GM12878 (cell line): ENCODE measurements around the gene CDK2. TPM values are rescaled to one million over a fixed set of nuclear protein-coding genes. Genes with fewer than 3 reads are reported as not detected.

Experiments used
- ATAC-seq: fragments of 200-7000 bp; cut with Tn5 transposase; 3 replicates; pipeline ENCODE4 v1.9.1; 2020; ENCODE audit warnings: mild to moderate bottlenecking, moderate library complexity
- BruUV-seq: library from RNA; stranded (reverse); fragments of 400-500 nt; replicated peaks from 2 replicates; lab custom pipeline; 2021; lab: Mats Ljungman, UMichigan
- CTCF ChIA-PET: fragments of 300-600 bp; sonication (Branson Sonifier 250); formaldehyde crosslinking; extraction: SDS; loops from one replicate; lab custom pipeline; 2021; ENCODE audit warnings: inconsistent platforms; lab: Yijun Ruan, JAX
- POLR2A ChIA-PET: fragments of 350-600 bp; formaldehyde crosslinking; extraction: SDS; loops from one replicate; lab custom pipeline; 2021; ENCODE audit warnings: inconsistent platforms; lab: Charles Lee
- RAD21 ChIA-PET: fragments of 300-600 bp; sonication (Branson Sonifier 250); formaldehyde crosslinking; loops from one replicate; lab custom pipeline; 2023; ENCODE audit warnings: antibody characterized with exemption; ENCODE audit not compliant: unreplicated experiment; lab: Charles Lee
- SMC1A ChIA-PET: fragments of 300-600 bp; sonication (Branson Sonifier 250); formaldehyde crosslinking; loops from one replicate; lab custom pipeline; 2023; ENCODE audit not compliant: unreplicated experiment, uncharacterized antibody; lab: Charles Lee
- DNase-seq: peaks from one replicate; pipeline ENCODE4 v3.0.0-alpha.2; 2011; ENCODE audit warnings: low read depth, low spot score
- FAIRE-seq: peaks from 3 replicates; lab custom pipeline; 2011; peaks lifted over from hg19 to GRCh38; lab: Jason Lieb, UNC
- H2AFZ ChIP-seq: 2 replicates; pipeline ENCODE4 v1.6.0; 2011; ENCODE audit warnings: low read depth, low read length, control low read depth; ENCODE audit not compliant: control insufficient read depth
- H3K27ac ChIP-seq: 2 replicates; pipeline ENCODE4 v1.5.1; 2011; ENCODE audit warnings: control low read depth; ENCODE audit not compliant: control insufficient read depth, insufficient read depth
- H3K27me3 ChIP-seq, 2 experiments: replicated peaks in 1 of 2; 2 replicates each; pipeline versions ENCODE4 v1.6.0 to v1.6.1; 2011; ENCODE audit warnings: low read length in 1 of 2; ENCODE audit not compliant: control insufficient read depth in 2 of 2, insufficient read depth in 2 of 2
- H3K36me3 ChIP-seq, 2 experiments: 2 replicates each; pipeline ENCODE4 v1.5.1; 2011; ENCODE audit warnings: low read length in 1 of 2; ENCODE audit not compliant: control insufficient read depth in 2 of 2, insufficient read depth in 2 of 2
- H3K4me1 ChIP-seq: 2 replicates; pipeline ENCODE4 v1.6.1; 2011; ENCODE audit warnings: mild to moderate bottlenecking, low read length, moderate library complexity, mixed read lengths; ENCODE audit not compliant: control insufficient read depth, insufficient read depth
- H3K4me2 ChIP-seq: 2 replicates; pipeline ENCODE4 v1.6.0; 2011; ENCODE audit warnings: control low read depth; ENCODE audit not compliant: control insufficient read depth, insufficient read depth
- H3K4me3 ChIP-seq: fragments of 200-600 bp; sonication (generic); 2 replicates; pipeline ENCODE4 v1.5.1; 2016
- H3K79me2 ChIP-seq: 2 replicates; pipeline ENCODE4 v1.6.0; 2011; ENCODE audit warnings: low read length; ENCODE audit not compliant: control insufficient read depth, insufficient read depth
- H3K9ac ChIP-seq: 2 replicates; pipeline ENCODE4 v1.8.0; 2011; ENCODE audit warnings: low read length, control low read depth, mixed read lengths; ENCODE audit not compliant: control insufficient read depth, insufficient read depth
- H3K9me3 ChIP-seq: replicated peaks from 3 replicates; pipeline ENCODE4 v1.5.1; 2011; ENCODE audit warnings: mild to moderate bottlenecking, low read length; ENCODE audit not compliant: control insufficient read depth, insufficient read depth
- H4K20me1 ChIP-seq: 2 replicates; pipeline ENCODE4 v1.6.0; 2011; ENCODE audit not compliant: control insufficient read depth, insufficient read depth
- CBX3 ChIP-seq: fragments of 200-600 bp; sonication (generic); IDR thresholded peaks from 2 replicates; pipeline ENCODE4 v1.6.1; 2016; ENCODE audit warnings: low read depth, borderline replicate concordance
- CHD2 ChIP-seq: IDR thresholded peaks from 2 replicates; pipeline ENCODE4 v1.6.1; 2011; ENCODE audit warnings: low read depth, low read length, improper control_type of control experiment, borderline replicate concordance
- CREB1 ChIP-seq: IDR thresholded peaks from 2 replicates; pipeline ENCODE4 v1.6.1; 2012; ENCODE audit warnings: low read depth, mild to moderate bottlenecking, inconsistent platforms
- EGR1 ChIP-seq, 2 experiments: IDR thresholded peaks; 1 replicate in 1 of 2; 2 replicates in 1 of 2; pipeline ENCODE4 v1.6.1; 2011 to 2012; ENCODE audit warnings: low read depth in 2 of 2, low read length in 2 of 2, borderline replicate concordance in 1 of 2, mild to moderate bottlenecking in 1 of 2, moderate library complexity in 1 of 2
- HCFC1 ChIP-seq: fragments of 150-350 bp; IDR thresholded peaks from 2 replicates; pipeline ENCODE4 v1.6.1; 2014; ENCODE audit warnings: low read length
- NFIC ChIP-seq: IDR thresholded peaks from 2 replicates; pipeline ENCODE4 v1.6.1; 2012; ENCODE audit warnings: low read depth, mild to moderate bottlenecking, inconsistent platforms, low read length, moderate library complexity
- NR2C2 ChIP-seq: IDR thresholded peaks from 2 replicates; pipeline ENCODE4 v1.6.1; 2011; ENCODE audit warnings: borderline replicate concordance, low read depth; ENCODE audit not compliant: control insufficient read depth, insufficient read length
- SIN3A ChIP-seq: IDR thresholded peaks from 2 replicates; pipeline ENCODE4 v1.6.1; 2012; ENCODE audit warnings: low read depth, low read length, improper control_type of control experiment
- SP1 ChIP-seq: IDR thresholded peaks from one replicate; pipeline ENCODE4 v1.6.1; 2011; ENCODE audit warnings: low read depth, low read length
- SRF ChIP-seq, 2 experiments: IDR thresholded peaks; 2 replicates each; pipeline ENCODE4 v1.6.1; 2011; ENCODE audit warnings: low read depth in 2 of 2, low read length in 2 of 2, mild to moderate bottlenecking in 1 of 2, moderate library complexity in 1 of 2
- TBL1XR1 ChIP-seq: IDR thresholded peaks from 2 replicates; pipeline ENCODE4 v1.6.1; 2012; ENCODE audit warnings: low read depth, low read length, improper control_type of control experiment
- TCF7 ChIP-seq: IDR thresholded peaks from 2 replicates; pipeline ENCODE4 v1.6.1; 2014; ENCODE audit warnings: antibody characterized with exemption, borderline replicate concordance
- YY1 ChIP-seq: IDR thresholded peaks from 2 replicates; pipeline ENCODE4 v1.6.1; 2011; ENCODE audit warnings: low read depth, mild to moderate bottlenecking, low read length
- WGBS: methylation state at CpG from one replicate; pipeline ENCODE4 v1.1.6; 2016; ENCODE audit warnings: low lambda C conversion rate; ENCODE audit not compliant: insufficient replicate concordance, insufficient coverage; ENCODE audit errors: missing lambda C conversion rate; 5-methylcytosine and 5-hydroxymethylcytosine counted together
- in situ Hi-C: fragments of 300-500 bp; cut with MboI; formaldehyde crosslinking; loops from 9 replicates; pipeline ENCODE4 v1.14.3; 2018; ENCODE audit warnings: mixed read lengths
- intact Hi-C: fragments of 100-400 bp; cut with micrococcal nuclease; formaldehyde crosslinking; loops from one replicate; pipeline ENCODE4 v1.14.2; 2022; ENCODE audit not compliant: unreplicated experiment
- polyA plus RNA-seq, 11 experiments: library from polyadenylated mRNA; depleted of rRNA in 4 of 11; unstranded in 6 of 11; stranded (reverse) in 5 of 11; fragments of >200 nt; fragmentation: Nextera tagmentation in 4 of 11; fragmentation: Illumina TruSeq in 1 of 11; extraction: Ambion mirVana in 4 of 11; extraction: Trizol in 1 of 11; gene quantifications; 1 replicate in 1 of 11; 2 replicates in 10 of 11; pipeline versions ENCODE4 v1.2.1 to v1.2.3, GENCODE V29; 2011 to 2016; ENCODE audit warnings: inconsistent platforms in 2 of 11, missing spikeins in 2 of 11, low read depth in 1 of 11
- total RNA-seq, 4 experiments: library from RNA; depleted of rRNA in 3 of 4; stranded (reverse); fragments of >200 nt in 3 of 4; fragmentation: Illumina TruSeq in 1 of 4; extraction: Trizol in 1 of 4; gene quantifications; 2 replicates each; pipeline versions ENCODE4 v1.2.1 to v1.2.3, GENCODE V29; 2013 to 2021
- TF ChIP-seq, protein P1 (sequence below): IDR thresholded peaks from 2 replicates; pipeline ENCODE4 v1.6.1; 2011; ENCODE audit warnings: borderline replicate concordance, low read depth, mild to moderate bottlenecking, moderate library complexity, low read length; ENCODE audit not compliant: insufficient read depth, poor library complexity, severe bottlenecking
- TF ChIP-seq, protein P2 (sequence below): fragments of 450-650 bp; IDR thresholded peaks from 2 replicates; pipeline ENCODE4 v1.6.1; 2016; ENCODE audit warnings: mild to moderate bottlenecking, moderate library complexity, borderline replicate concordance
- TF ChIP-seq, protein P3 (sequence below): IDR thresholded peaks from 2 replicates; pipeline ENCODE4 v1.6.1; 2011; ENCODE audit warnings: borderline replicate concordance, low read depth, mild to moderate bottlenecking, moderate library complexity, mixed read lengths, low read length; ENCODE audit not compliant: insufficient read depth; ENCODE audit errors: extremely low read length

CDK2 gene
- total and polyA plus RNA-seq, 10 of the 15 experiments (the other 5 are each of a cell fraction or from before 2014, with no cell fraction given) = 13.1 to 138 (median 82.2) TPM

DNA sequence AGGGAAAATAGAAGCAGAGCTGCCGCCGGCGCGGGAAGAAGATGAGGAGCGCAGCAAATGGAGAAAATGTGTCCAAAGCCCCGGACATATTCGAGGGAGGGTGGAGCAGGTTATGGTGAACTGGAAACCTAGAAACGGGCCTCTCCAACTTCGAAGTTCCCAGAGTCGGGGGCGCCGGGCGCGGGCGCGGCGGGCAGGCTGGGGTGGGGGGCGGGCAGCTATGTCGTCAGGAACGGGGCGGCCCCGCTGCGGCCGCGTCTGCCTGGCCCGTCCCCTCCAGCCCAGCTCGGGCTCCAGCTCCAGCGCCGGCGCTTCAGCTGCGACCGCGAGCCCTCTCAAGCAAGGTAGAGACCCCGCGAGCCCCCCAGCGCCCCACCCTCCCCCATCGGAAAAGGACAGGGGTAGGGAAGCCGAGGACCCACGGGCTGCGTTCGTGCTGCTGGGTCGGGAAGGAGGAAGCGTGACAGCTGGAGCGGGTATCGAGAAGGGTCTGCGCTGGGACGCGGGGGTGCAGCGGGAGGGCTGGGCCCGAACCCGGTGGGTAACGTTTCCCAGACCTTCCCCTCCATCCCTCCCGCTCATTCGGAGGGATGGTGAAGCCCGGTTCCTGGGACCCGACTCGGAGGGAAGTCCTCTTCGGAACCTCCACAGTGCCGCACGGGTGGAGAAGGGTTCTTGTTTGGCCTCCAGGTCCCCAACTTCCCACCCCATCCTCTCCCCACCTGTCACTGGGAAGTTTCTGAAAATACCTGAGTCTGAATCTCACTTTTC is 34.7 kb upstream of the CDK2 start:
- Histone ChIP-seq H3K27me3 (no peaks in the 10 kb centered on the region), H3K36me3 (no peaks in the 10 kb centered on the region; a peak in 1 of 4 replicates), H2AFZ (peak overlapping the region; percentile 53), H3K9ac (peak overlapping the region; percentile 72), H3K79me2 (peaks cover 32% of the 10 kb centered on the region), H3K4me3 (peak overlapping the region; percentile 99), H3K9me3 (no peaks in the 10 kb centered on the region), H3K4me2 (peak overlapping the region; percentile 79), H3K27ac (peak overlapping the region; percentile 83), H3K4me1 (peaks cover 8% of the 10 kb centered on the region; the same call in 1 of the 2 replicates), H4K20me1 (no peaks in the 10 kb centered on the region)
- ChIA-PET RAD21 (interaction anchor here (0.6 to 5.3 kb wide), 8 partner anchors 8 to 193 kb away, joined by 4 to 25 read pairs (median 11); partner anchors contain the start of genes DNAJC14, ORMDL2, RAB5B and SARNP), CTCF (interaction anchor here (0.6 to 4.5 kb wide), 10 partner anchors 8 to 202 kb away, joined by 3 to 37 read pairs (median 8); no protein-coding TSS in a partner anchor), SMC1A (interaction anchor here (0.6 to 3.4 kb wide), 10 partner anchors 8 to 194 kb away, joined by 3 to 16 read pairs (median 4); partner anchors contain the start of genes DNAJC14, ORMDL2 and SARNP), POLR2A (interaction anchor here (0.5 to 7.3 kb wide), 18 partner anchors 15 to 1651 kb away, joined by 3 to 66 read pairs (median 4); partner anchors contain the start of genes CD63, DNAJC14, HNRNPA1 and ORMDL2)
- ATAC-seq = peak; percentile 28
- 1% methylated on average over 34 of the region's 60 CpGs for WGBS
- in situ Hi-C loops (no loop called here), intact Hi-C loops (loop anchor here (1.0 kb wide), 1 partner anchor 41 kb away; no protein-coding TSS in a partner anchor)
- no peak for DNase-seq
- FAIRE-seq = no peak
- BruUV-seq = no TSS peak
- TF ChIP-seq TCF7 = no peak
- peak; percentile 18; the same call in 1 of the 2 replicates for TF ChIP-seq CREB1
- TF ChIP-seq SP1 = no peak
- TF ChIP-seq CHD2 = no peak
- TF ChIP-seq EGR1 (IDR thresholded peaks at IDR 0.05; ENCODE audit: borderline replicate concordance in 1 of 2, low read depth in 2 of 2, low read length in 2 of 2) = peak in 1 of 2 experiments; percentile 22; a peak in 1 of 3 replicates
- TF ChIP-seq, protein P1, sequence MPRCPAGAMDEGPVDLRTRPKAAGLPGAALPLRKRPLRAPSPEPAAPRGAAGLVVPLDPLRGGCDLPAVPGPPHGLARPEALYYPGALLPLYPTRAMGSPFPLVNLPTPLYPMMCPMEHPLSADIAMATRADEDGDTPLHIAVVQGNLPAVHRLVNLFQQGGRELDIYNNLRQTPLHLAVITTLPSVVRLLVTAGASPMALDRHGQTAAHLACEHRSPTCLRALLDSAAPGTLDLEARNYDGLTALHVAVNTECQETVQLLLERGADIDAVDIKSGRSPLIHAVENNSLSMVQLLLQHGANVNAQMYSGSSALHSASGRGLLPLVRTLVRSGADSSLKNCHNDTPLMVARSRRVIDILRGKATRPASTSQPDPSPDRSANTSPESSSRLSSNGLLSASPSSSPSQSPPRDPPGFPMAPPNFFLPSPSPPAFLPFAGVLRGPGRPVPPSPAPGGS = no peak
- TF ChIP-seq CBX3 = no peak
- TF ChIP-seq, protein P2, sequence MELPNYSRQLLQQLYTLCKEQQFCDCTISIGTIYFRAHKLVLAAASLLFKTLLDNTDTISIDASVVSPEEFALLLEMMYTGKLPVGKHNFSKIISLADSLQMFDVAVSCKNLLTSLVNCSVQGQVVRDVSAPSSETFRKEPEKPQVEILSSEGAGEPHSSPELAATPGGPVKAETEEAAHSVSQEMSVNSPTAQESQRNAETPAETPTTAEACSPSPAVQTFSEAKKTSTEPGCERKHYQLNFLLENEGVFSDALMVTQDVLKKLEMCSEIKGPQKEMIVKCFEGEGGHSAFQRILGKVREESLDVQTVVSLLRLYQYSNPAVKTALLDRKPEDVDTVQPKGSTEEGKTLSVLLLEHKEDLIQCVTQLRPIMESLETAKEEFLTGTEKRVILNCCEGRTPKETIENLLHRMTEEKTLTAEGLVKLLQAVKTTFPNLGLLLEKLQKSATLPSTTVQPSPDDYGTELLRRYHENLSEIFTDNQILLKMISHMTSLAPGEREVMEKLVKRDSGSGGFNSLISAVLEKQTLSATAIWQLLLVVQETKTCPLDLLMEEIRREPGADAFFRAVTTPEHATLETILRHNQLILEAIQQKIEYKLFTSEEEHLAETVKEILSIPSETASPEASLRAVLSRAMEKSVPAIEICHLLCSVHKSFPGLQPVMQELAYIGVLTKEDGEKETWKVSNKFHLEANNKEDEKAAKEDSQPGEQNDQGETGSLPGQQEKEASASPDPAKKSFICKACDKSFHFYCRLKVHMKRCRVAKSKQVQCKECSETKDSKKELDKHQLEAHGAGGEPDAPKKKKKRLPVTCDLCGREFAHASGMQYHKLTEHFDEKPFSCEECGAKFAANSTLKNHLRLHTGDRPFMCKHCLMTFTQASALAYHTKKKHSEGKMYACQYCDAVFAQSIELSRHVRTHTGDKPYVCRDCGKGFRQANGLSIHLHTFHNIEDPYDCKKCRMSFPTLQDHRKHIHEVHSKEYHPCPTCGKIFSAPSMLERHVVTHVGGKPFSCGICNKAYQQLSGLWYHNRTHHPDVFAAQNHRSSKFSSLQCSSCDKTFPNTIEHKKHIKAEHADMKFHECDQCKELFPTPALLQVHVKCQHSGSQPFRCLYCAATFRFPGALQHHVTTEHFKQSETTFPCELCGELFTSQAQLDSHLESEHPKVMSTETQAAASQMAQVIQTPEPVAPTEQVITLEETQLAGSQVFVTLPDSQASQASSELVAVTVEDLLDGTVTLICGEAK = no peak
- TF ChIP-seq SIN3A = no peak
- TF ChIP-seq HCFC1 = no peak
- TF ChIP-seq, protein P3, sequence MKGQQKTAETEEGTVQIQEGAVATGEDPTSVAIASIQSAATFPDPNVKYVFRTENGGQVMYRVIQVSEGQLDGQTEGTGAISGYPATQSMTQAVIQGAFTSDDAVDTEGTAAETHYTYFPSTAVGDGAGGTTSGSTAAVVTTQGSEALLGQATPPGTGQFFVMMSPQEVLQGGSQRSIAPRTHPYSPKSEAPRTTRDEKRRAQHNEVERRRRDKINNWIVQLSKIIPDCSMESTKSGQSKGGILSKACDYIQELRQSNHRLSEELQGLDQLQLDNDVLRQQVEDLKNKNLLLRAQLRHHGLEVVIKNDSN = no peak
- peak in 1 of 2 experiments; percentile 23; a peak in 1 of 4 replicates for TF ChIP-seq SRF (IDR thresholded peaks at IDR 0.05; ENCODE audit: low read depth in 2 of 2, low read length in 2 of 2)
- no peak for TF ChIP-seq NR2C2
- 0 out of 2 replicates have a peak, but pooled peaks have one; percentile 12 for TF ChIP-seq YY1
- TF ChIP-seq NFIC = no peak
- no peak for TF ChIP-seq TBL1XR1
